HG03097 (cell line): ENCODE results near the gene DPM2.

Experiments
- ATAC-seq: cut with Tn5 transposase; IDR thresholded peaks from one replicate; pipeline ENCODE4 v1.9.1; 2021; ENCODE audit not compliant: unreplicated experiment, low FRiP score

The DPM2 gene

DNA sequence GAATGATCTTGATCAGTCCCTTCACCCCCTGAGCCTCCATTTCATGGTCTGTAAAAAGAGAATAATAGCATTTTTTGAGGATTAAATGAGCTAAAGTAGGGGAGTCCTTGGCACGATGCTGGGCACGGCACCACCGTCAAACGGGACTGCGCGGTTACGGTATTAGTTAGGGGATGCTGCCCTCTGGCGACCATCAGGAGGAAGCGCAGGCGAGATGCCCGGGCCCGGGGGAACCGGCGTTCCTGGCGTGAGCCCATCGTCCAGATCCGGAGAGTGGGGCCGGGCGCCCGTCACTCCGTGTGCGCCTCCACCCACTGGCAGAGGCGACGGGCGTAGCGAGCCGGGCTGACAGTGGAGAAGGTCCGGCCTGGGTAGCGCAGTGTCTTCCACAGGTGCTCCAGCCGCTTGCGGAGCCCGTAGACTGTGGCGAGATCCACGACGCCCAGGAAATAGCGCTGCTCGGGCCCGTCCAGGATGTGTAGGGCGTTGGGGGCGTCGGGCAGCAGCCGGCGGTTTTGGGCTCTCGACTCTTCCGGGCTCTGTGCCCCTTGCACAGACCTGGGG lies 16.0 kb downstream of the DPM2 start:
- ATAC-seq = no peak

DNA sequence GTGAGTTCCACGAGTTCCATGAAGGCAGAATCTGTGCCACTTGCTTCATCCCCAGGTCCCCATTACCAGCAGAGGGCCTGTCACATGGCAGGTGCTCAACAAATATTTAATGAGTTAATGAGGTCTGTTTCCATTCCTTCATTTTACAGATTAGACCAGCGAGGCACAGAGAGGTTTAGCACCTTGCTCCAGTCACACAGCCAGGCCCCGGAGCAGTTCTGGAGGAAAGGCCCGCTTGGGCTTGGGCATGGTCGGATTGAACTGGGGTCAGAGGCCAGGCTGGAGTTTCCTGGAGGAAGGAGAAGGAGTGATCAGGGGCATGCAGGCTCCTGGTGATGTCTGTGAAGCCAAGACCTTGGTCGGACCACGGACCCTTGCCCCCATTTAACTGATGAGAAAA lies 16.9 kb downstream of the DPM2 start:
- no peak for ATAC-seq

DNA sequence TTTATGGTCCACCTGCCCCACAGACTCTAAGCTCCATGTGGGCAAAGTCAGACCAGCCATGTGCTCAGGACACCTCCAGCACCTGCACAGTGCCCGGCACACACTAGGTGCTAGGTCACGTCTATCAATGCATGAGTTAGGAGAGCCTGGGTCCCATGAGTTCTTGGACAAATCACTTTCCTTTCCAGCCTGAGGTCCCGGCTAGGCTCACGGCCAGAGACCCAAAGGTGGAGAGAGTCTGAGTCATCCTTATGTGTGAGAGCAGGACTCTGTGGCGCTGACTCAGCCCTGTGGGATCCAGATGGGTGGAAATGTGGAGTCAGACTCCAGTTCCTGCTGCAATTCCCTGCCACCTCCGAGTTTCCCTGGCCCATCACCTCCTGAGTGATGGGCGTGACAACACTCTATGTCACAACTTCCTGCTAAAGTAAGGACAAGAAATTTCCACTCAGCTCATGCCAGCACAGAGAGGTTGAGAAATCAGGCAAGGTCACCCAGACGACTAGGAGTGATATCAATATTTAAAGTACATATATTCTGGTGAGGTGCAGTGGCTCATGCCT lies 18.3 kb downstream of the DPM2 start:
- ATAC-seq = no peak

- no peak for ATAC-seq
Observed at GRCh38 chr9:127918183-127919107, 19.2 kb downstream of the DPM2 start.

DNA sequence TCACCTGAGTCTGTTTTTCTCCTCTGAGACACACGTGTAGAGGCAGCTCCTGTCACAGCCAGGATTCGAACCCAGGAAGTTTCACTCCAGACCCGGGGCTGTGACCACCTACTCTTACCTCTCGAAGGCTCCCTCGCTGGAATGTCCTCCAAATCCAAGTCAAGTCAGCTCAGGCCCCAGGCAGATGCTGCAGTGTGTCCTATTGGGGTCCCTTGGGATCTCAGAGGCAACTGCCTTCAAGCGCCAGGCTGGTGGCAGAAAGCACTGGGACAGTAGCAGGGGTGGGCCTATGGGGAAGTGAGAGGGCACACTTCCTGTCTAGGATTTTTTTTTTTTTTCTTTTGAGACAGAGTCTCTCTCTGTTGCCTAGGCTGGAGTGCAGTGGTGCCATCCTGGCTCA lies 20.1 kb downstream of the DPM2 start:
- ATAC-seq = no peak

DNA sequence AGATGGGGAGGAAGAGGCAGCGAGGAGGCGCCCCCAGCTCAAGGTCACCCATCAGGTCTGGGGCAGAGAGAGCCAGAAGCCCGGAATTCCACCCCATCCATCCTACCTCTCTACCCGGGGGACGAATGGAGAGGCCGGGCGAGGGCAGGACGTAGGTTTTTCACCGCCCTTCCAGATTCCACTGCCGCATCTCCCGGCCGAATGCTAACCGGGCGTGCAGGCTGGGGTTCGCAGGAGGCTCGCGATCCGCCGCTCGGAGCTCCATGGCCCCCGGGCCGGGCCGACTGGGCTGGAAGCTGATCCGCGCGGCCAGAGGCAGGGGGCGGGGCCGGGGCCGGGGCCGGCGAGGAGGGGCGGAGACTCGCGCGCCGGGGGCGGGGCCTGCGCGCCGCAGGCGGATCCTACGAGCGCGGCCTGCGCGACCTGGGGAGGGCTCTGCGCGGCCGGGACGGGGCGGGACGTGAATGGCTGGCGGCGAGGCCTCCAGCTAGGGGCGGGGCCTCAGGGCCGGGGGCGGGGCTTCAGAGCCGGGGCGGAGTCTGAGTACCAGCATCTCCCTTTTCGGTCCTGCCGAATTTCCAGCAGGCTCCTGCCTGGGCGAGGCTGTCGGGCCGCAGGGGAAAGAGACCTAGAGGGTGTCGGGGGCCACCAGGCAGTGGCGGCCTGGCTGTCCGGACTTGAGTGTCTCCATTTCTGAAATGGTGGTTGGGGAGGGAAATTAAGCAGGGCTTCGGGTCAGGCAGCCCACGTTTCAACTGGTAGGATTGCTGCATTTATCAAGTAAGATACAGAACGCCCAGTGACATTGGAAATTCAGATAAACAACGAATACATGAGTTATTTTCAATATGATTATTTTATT lies 20.7 kb downstream of the DPM2 start, which contains the start of gene ST6GALNAC4:
ST6GALNAC4 (minus strand) TSS at position 322 of the 862 bp plus-strand sequence. CDS start 622 bp downstream, outside the sequence.
- ATAC-seq = peak; percentile 57

DNA sequence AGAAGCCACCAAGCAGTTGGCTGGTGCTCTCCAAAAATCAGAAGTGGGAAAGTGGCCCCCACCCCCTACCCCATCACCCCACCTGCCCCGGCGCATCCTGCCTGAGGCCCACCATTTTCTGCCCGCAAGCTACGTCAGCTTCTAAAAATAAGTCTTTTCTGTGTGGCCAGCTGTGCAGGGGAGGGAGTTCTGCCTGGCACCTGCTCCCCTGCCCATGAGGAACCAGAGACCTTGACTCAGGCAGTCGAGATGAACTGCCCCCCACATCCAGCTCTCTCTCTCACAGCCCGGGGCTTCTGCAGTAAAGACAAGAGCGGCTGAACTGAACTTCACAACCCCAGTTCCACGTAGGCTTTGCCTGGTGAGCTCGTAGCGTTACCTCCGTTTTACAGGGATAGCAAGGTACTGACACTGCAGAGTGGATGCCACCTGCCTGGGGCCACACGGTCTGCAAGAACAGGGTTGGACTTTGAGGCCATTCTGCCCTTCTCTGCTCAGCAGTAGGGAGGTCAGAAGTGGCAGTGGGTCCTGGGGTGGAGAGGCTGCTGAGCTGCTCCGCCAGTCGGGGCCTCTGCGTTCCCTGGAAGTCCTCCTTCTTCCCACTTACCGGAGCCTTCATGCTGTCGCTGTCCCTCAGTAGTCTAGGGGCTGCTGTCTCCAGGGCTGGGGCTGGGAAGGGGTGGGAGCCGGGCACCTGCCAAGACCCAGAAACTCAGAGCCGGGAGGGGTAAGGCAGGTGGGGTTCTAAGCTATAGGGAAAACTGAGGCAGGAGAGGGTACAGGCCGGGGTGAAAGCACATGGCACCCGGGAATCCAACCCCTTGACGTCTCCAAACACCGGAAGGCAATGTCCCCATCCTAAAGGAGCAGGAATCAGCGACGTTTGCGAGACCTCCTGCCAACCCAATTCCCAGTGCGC lies 21.6 kb downstream of the DPM2 start:
- no peak for ATAC-seq

GRCh38 chr9:127915325-127915752 lies 22.3 kb downstream of the DPM2 start:
- no peak for ATAC-seq

- ATAC-seq = no peak
Observed at GRCh38 chr9:127913682-127914081, 24.0 kb downstream of the DPM2 start.

DNA sequence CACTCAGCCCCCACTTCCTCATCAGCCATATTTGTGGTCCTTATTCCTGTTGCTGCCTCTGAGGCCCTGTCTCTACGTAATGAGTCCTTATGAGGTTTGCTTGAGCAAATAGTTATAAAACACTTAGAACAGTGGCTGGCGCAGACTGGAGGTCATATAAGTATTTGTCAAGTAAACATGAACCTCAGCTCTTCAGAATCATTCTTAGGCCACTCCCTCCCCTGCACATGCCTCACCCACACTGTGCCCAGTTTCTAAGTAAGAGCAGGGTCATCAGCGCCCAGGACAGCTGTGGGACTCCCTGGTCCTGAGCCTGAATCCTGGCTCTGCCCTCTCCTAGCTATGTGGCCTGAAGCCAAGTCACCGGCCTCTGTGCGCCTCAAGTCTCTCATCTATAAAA lies 24.8 kb downstream of the DPM2 start:
- no peak for ATAC-seq

- no peak for ATAC-seq
Observed at GRCh38 chr9:127912296-127912695, 25.4 kb downstream of the DPM2 start.

- ATAC-seq = no peak
Observed at GRCh38 chr9:127910613-127911205, 26.9 kb downstream of the DPM2 start.

GRCh38 chr9:127909839-127910273 lies 27.8 kb downstream of the DPM2 start:
- no peak for ATAC-seq

DNA sequence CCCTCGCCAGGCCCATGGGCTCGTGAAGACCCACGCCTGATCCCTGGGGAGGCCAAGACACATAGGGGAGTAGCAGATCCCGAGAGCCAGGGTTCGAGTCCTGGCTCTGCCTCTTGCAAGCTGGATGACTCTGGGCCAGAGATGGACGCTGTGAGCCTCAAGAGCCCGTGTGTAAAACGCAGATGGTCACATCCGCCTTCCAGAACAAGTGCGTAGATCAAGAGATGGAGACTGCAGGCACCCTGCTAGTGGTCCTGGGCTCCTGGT lies 29.1 kb downstream of the DPM2 start:
- no peak for ATAC-seq

GRCh38 chr9:127907867-127908659 lies 29.6 kb downstream of the DPM2 start:
- ATAC-seq = no peak

DNA sequence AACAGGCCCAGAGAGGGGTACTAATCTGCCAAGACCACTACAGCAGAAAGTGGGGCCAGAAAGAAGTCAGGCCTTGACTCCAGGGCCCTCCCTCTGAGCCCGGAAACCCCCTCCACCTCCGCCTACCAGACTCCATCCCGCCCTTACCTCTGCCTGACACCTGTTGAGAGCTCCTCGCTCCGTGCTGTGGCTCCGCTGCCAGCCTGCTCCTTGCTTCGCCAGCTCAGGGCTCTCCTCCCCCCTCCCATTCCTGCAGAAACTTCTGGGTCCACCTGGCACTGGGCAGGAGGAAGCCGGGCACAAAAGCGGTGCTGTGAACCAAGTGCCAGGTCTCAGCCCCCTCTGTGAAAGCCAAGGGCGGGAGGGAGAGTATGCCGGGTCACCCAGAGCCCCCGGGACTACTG lies 31.9 kb downstream of the DPM2 start:
- no peak for ATAC-seq

- ATAC-seq = no peak
Observed at GRCh38 chr9:127905004-127905728, 32.5 kb downstream of the DPM2 start.

DNA sequence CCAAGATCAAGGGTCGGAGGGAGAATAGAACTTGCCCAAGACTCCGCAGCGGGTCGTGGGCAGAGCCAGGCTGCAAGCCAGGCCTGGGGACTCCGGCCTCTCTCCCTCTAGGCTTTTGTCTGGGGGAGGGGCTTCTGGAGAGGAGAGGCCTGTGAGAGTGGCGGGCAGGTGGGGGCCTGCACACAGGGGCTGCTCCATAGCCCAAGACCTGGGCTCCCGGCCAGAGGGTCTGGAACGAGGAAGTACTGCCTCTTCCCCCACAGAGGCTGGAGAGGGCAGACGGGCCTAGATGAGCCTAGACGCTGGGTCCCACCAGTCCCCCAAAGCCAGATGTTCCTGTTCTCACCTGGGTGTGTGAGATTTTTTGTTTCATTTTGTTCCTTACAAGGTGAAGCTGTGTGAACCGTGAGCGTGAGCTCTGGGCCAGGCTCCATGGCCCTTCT lies 33.1 kb downstream of the DPM2 start:
- ATAC-seq = no peak
